ENCODE measurements around the gene TLE3.
"Not testable (repeated sequence)": the region's sequence is repeated elsewhere in the genome, so short reads cannot be mapped to it uniquely, and the experiment has no call there.

Gene TLE3

GRCh38 chr15:70114221-70114620, 16.5 kb upstream of the TLE3 start (continued):
- no peak for TF ChIP-seq CREB5 (CRISPR knock-in tag; IDR thresholded peaks at IDR 0.05; ENCODE audit: low read depth)

- no peak for ATAC-seq
- TF ChIP-seq SNAI2 (CRISPR knock-in tag; IDR thresholded peaks at IDR 0.05), result no peak
- TF ChIP-seq RARB (CRISPR knock-in tag; IDR thresholded peaks at IDR 0.05), result no peak
- TF ChIP-seq ESRRG (CRISPR knock-in tag; IDR thresholded peaks at IDR 0.05), result no peak
- no peak for TF ChIP-seq CSRNP3 (CRISPR knock-in tag; IDR thresholded peaks at IDR 0.05)
- no peak for TF ChIP-seq ZNF565 (CRISPR knock-in tag; conservative IDR thresholded peaks at IDR 0.05; ENCODE audit: low read depth)
- TF ChIP-seq ARNTL (CRISPR knock-in tag; IDR thresholded peaks at IDR 0.05; ENCODE audit: borderline replicate concordance, low read depth), result no peak
- no peak for TF ChIP-seq ISL1 (CRISPR knock-in tag; IDR thresholded peaks at IDR 0.05)
- no peak for TF ChIP-seq CSDC2 (CRISPR knock-in tag; IDR thresholded peaks at IDR 0.05)
- no peak for TF ChIP-seq TSHZ2 (CRISPR knock-in tag; IDR thresholded peaks at IDR 0.05)
- TF ChIP-seq PPARA (CRISPR knock-in tag; IDR thresholded peaks at IDR 0.05; ENCODE audit: borderline replicate concordance), result no peak
- TF ChIP-seq TOX (CRISPR knock-in tag; IDR thresholded peaks at IDR 0.05; ENCODE audit: borderline replicate concordance), result no peak
- TF ChIP-seq PATZ1 (CRISPR knock-in tag; IDR thresholded peaks at IDR 0.05; ENCODE audit: borderline replicate concordance), result no peak
- no peak for TF ChIP-seq ZNF8 (CRISPR knock-in tag; IDR thresholded peaks at IDR 0.05)
Observed at GRCh38 chr15:70113304-70113700, 15.6 kb upstream of the TLE3 start.

GRCh38 chr15:70112572-70113303, 15.0 kb upstream of the TLE3 start:
- ATAC-seq, result not testable (repeated sequence)

- no peak for TF ChIP-seq ZFP30 (CRISPR knock-in tag; IDR thresholded peaks at IDR 0.05)
- TF ChIP-seq ARNTL (CRISPR knock-in tag; IDR thresholded peaks at IDR 0.05; ENCODE audit: borderline replicate concordance, low read depth), result no peak
- no peak for TF ChIP-seq ZNF565 (CRISPR knock-in tag; conservative IDR thresholded peaks at IDR 0.05; ENCODE audit: low read depth)
- TF ChIP-seq CSRNP3 (CRISPR knock-in tag; IDR thresholded peaks at IDR 0.05), result no peak
- TF ChIP-seq RARB (CRISPR knock-in tag; IDR thresholded peaks at IDR 0.05), result no peak
- no peak for TF ChIP-seq PPARA (CRISPR knock-in tag; IDR thresholded peaks at IDR 0.05; ENCODE audit: borderline replicate concordance)
- no peak for TF ChIP-seq ESRRG (CRISPR knock-in tag; IDR thresholded peaks at IDR 0.05)
- TF ChIP-seq SNAI2 (CRISPR knock-in tag; IDR thresholded peaks at IDR 0.05), result no peak
- TF ChIP-seq TSHZ2 (CRISPR knock-in tag; IDR thresholded peaks at IDR 0.05), result no peak
- no peak for TF ChIP-seq ZNF70 (CRISPR knock-in tag; IDR thresholded peaks at IDR 0.05)
- TF ChIP-seq POU6F1 (CRISPR knock-in tag; IDR thresholded peaks at IDR 0.05; ENCODE audit: borderline replicate concordance, low read depth), result no peak
- no peak for TF ChIP-seq ZNF8 (CRISPR knock-in tag; IDR thresholded peaks at IDR 0.05)
- TF ChIP-seq BACH2 (CRISPR knock-in tag; IDR thresholded peaks at IDR 0.05; ENCODE audit: borderline replicate concordance), result no peak
- no peak for TF ChIP-seq TCF4 (CRISPR knock-in tag; IDR thresholded peaks at IDR 0.05; ENCODE audit: borderline replicate concordance)
- TF ChIP-seq TOX (CRISPR knock-in tag; IDR thresholded peaks at IDR 0.05; ENCODE audit: borderline replicate concordance), result no peak
- ATAC-seq, result peak; percentile 35
Observed at GRCh38 chr15:70112074-70112395, 14.3 kb upstream of the TLE3 start.

Measured in SK-N-SH treated with all-trans-retinoic acid at 6 μM for 48 hours (cell line).